SU-DHL-6 (cell line): Measurements from ENCODE around the gene CD93.

Experiments used
- EZH2phosphoT487 ChIP-seq: fragments of 200-600 bp; sonication (generic), shearing (Covaris generic); conservative IDR thresholded peaks from 2 replicates; pipeline ENCODE4 v1.6.1; 2018; ENCODE audit warnings: mild to moderate bottlenecking, antibody characterized with exemption, low read length, moderate library complexity, mixed read lengths
- TF ChIP-seq, protein P1 (sequence below): fragments of 200-600 bp; sonication (generic); IDR thresholded peaks from one replicate; pipeline ENCODE4 v1.5.1; 2017; ENCODE audit warnings: antibody characterized with exemption, mild to moderate bottlenecking, low read length, moderate library complexity; ENCODE audit not compliant: insufficient read depth, poor library complexity, severe bottlenecking

DNA sequence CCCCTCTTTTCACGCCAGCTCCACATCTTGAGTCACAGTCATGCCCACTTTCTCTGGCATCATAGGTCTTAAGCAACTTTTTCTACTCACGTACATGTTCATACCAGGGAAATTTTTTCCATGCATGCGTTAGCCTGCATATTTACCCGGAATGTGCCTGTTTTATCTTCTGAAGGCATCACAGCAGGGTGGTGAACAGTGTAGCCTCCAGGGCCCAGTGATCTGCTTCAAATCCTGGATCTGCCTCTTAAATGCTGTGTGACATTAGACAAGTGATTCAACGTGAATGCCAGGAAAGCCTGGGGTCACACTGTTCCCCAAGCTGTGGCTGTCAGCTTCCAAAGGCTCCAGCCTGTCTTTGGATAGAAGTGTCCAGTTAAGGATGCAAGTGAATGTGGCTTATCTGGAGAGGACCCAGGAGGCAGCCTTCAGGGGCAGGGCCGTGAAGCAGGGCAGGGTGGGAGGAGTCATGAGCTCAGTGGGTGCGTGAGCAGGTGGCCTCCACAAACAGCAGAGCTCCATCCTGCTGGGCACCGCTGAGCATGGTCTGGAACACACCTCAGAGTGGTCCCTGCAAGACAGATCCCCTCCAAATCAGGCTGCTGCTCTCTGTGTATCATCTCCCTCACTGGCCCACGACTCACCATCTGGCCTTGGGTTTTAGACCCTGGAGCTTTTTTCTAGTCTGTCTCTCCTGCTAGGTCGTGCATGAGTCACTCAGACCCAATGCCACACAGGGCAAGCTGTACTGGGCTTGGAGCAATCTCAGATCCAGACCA, 30.4 kb upstream of the CD93 start:
- TF ChIP-seq, protein P1, sequence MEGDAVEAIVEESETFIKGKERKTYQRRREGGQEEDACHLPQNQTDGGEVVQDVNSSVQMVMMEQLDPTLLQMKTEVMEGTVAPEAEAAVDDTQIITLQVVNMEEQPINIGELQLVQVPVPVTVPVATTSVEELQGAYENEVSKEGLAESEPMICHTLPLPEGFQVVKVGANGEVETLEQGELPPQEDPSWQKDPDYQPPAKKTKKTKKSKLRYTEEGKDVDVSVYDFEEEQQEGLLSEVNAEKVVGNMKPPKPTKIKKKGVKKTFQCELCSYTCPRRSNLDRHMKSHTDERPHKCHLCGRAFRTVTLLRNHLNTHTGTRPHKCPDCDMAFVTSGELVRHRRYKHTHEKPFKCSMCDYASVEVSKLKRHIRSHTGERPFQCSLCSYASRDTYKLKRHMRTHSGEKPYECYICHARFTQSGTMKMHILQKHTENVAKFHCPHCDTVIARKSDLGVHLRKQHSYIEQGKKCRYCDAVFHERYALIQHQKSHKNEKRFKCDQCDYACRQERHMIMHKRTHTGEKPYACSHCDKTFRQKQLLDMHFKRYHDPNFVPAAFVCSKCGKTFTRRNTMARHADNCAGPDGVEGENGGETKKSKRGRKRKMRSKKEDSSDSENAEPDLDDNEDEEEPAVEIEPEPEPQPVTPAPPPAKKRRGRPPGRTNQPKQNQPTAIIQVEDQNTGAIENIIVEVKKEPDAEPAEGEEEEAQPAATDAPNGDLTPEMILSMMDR = no peak
- TF ChIP-seq EZH2phosphoT487 = no peak
